Transverse colon (tissue), 4 donors: ENCODE measurements around the gene COQ2. TPM values are rescaled to one million over a fixed set of nuclear protein-coding genes. Genes with fewer than 3 reads are reported as not detected.

Source experiments
- DNase-seq: peaks from one replicate; pipeline ENCODE4 v3.0.0-alpha.2; 2019
- H3K27ac ChIP-seq, 4 donors: fragments of 200-600 bp; sonication (generic); 2 replicates each; pipeline ENCODE4 v1.5.1; 2016 to 2018; ENCODE audit warnings: inconsistent platforms in 4 of 4
- H3K27me3 ChIP-seq: fragments of 200-600 bp; sonication (generic); 2 replicates; pipeline ENCODE4 v1.5.1; 2017; ENCODE audit warnings: inconsistent platforms
- H3K36me3 ChIP-seq, 4 donors: fragments of 200-600 bp; sonication (generic); 2 replicates each; pipeline ENCODE4 v1.5.1; 2017 to 2019; ENCODE audit warnings: inconsistent platforms in 4 of 4
- H3K4me1 ChIP-seq, 4 donors: fragments of 200-600 bp; sonication (generic); 2 replicates each; pipeline ENCODE4 v1.5.1; 2017 to 2020; ENCODE audit warnings: inconsistent platforms in 4 of 4
- H3K4me3 ChIP-seq, 4 donors: fragments of 200-600 bp; sonication (generic); 1 replicate in 1 of 4; 2 replicates in 3 of 4; pipeline versions ENCODE4 v1.5.1 to v1.6.1; 2017 to 2019; ENCODE audit warnings: inconsistent platforms in 4 of 4
- H3K9me3 ChIP-seq, 2 donors: fragments of 200-600 bp; sonication (generic); 2 replicates each; pipeline ENCODE4 v1.5.1; 2017 to 2019; ENCODE audit warnings: inconsistent platforms in 2 of 2
- EP300 ChIP-seq: sonication (generic); formaldehyde crosslinking; IDR thresholded peaks from one replicate; pipeline ENCODE4 v1.6.1; 2017; ENCODE audit warnings: antibody characterized with exemption, low read depth
- POLR2A ChIP-seq: fragments of 450-650 bp; IDR thresholded peaks from one replicate; pipeline ENCODE4 v1.6.1; 2016; ENCODE audit warnings: antibody characterized with exemption, mild to moderate bottlenecking, moderate library complexity
- POLR2AphosphoS5 ChIP-seq, 3 donors: sonication (generic); formaldehyde crosslinking; IDR thresholded peaks; one replicate each; pipeline ENCODE4 v1.6.1; 2016; ENCODE audit warnings: antibody characterized with exemption in 3 of 3
- WGBS, 2 donors: methylation state at CpG; one replicate each; pipeline ENCODE4 v1.1.5; 2018; ENCODE audit warnings: low coverage in 1 of 2; 5-methylcytosine and 5-hydroxymethylcytosine counted together
- in situ Hi-C, 4 donors: fragments of 200-750 bp; cut with MboI; loops; one replicate each; pipeline versions ENCODE4 v1.15.0 to v1.15.1; 2017; ENCODE audit warnings: low sequenced_read_pairs in 3 of 4, low pct_ligation_motif_present in 1 of 4, low pct_unique_long_range_greater_than_20kb in 1 of 4
- intact Hi-C: fragments of 100-400 bp; cut with DNase I; formaldehyde crosslinking; loops from one replicate; pipeline ENCODE4 v1.15.1; 2023; ENCODE audit warnings: low total_unique reads
- total RNA-seq, 4 donors: library from RNA; depleted of rRNA; stranded (reverse); fragments of >200 nt; gene quantifications; one replicate each; pipeline ENCODE4 v1.1.0, GENCODE V29; 2016
- TF ChIP-seq, protein P1 (sequence below), 5 experiments: fragments of 200-600 bp in 3 of 5; fragments of 450-650 bp in 2 of 5; sonication (generic) in 3 of 5; IDR thresholded peaks; 1 replicate in 2 of 5; 2 replicates in 3 of 5; pipeline ENCODE4 v1.5.1; 2016 to 2017; ENCODE audit warnings: antibody characterized with exemption in 5 of 5, inconsistent platforms in 3 of 5, mild to moderate bottlenecking in 2 of 5, moderate library complexity in 1 of 5

The COQ2 gene
- total RNA-seq, 4 donors from 2014 or later, result 0.75 to 14.4 (median 12.2) TPM

DNA sequence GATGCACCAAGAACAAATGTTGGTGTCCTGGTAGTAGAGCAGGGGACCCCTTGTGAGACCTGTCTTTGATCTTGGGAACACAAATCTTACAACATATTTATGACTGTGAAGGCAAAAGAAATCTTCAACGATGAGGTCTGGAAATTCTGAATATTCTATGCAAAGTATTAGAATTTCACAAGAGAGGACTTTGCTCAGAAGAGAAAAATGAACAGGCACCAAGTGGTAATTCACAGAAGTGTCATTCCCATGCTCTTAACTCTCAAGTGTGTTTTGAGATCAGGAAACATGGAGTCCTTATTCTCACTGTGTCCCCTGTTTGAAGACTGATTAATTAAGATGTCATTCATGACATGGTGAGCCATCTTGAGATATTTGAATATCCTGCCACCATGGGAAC is 52.5 kb downstream of the COQ2 start:
- TF ChIP-seq, protein P1, sequence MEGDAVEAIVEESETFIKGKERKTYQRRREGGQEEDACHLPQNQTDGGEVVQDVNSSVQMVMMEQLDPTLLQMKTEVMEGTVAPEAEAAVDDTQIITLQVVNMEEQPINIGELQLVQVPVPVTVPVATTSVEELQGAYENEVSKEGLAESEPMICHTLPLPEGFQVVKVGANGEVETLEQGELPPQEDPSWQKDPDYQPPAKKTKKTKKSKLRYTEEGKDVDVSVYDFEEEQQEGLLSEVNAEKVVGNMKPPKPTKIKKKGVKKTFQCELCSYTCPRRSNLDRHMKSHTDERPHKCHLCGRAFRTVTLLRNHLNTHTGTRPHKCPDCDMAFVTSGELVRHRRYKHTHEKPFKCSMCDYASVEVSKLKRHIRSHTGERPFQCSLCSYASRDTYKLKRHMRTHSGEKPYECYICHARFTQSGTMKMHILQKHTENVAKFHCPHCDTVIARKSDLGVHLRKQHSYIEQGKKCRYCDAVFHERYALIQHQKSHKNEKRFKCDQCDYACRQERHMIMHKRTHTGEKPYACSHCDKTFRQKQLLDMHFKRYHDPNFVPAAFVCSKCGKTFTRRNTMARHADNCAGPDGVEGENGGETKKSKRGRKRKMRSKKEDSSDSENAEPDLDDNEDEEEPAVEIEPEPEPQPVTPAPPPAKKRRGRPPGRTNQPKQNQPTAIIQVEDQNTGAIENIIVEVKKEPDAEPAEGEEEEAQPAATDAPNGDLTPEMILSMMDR (IDR thresholded peaks at IDR 0.05), result no peak
- no peak for TF ChIP-seq EP300
- no peak for TF ChIP-seq POLR2AphosphoS5 (IDR thresholded peaks at IDR 0.05)
- TF ChIP-seq POLR2A, result no peak
- no peaks in the 10 kb centered on the region for H3K27me3 ChIP-seq
- in situ Hi-C loops (no loop called here), intact Hi-C loops (no loop called here)
- no peak overlapping the region for H3K27ac ChIP-seq
- H3K36me3 ChIP-seq, result no peaks in the 10 kb centered on the region
- H3K9me3 ChIP-seq, result no peaks in the 10 kb centered on the region
- 50 to 75% methylated on average over 1 of the region's 1 CpG for WGBS, 2 donors
- H3K4me1 ChIP-seq, result peaks cover 0 to 23% (median 0%) of the 10 kb centered on the region in 4 donors
- no peak for DNase-seq
- no peak overlapping the region for H3K4me3 ChIP-seq

DNA sequence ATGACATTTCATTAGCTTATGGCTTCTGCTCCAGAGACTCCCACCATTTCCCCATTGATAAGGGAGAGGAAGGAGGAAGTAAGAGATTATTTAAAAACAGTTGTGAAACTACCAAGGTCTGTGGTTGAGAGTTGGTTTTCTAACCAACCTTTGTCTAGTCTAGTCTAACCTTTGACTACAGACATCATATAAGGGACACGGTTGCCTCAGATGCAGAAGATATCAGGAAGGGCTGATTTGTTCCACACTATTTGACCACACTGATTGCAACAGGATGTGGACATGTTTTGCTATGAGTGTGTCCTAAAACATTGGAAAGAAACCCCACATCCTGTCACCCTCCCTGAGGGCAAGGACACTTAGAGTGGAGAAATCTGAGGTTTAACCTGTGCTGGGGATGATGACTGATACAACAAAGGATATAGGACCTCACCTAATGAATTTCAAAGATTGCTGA is 53.0 kb downstream of the COQ2 start:
- Histone ChIP-seq H3K27ac (no peak overlapping the region), H3K4me1 (peaks cover 0 to 23% (median 0%) of the 10 kb centered on the region in 4 donors), H3K36me3 (no peaks in the 10 kb centered on the region), H3K27me3 (no peaks in the 10 kb centered on the region), H3K9me3 (no peaks in the 10 kb centered on the region), H3K4me3 (no peak overlapping the region)
- DNase-seq, result no peak
- no peak for TF ChIP-seq POLR2A
- TF ChIP-seq EP300, result no peak
- TF ChIP-seq, protein P1 (IDR thresholded peaks at IDR 0.05), result no peak
- no peak for TF ChIP-seq POLR2AphosphoS5 (IDR thresholded peaks at IDR 0.05)
- in situ Hi-C loops (no loop called here), intact Hi-C loops (no loop called here)
- WGBS, 2 donors, result 53% methylated on average over 1 of the region's 1 CpG; no CpG with 5 or more reads in 1 of the 2 donors

DNA sequence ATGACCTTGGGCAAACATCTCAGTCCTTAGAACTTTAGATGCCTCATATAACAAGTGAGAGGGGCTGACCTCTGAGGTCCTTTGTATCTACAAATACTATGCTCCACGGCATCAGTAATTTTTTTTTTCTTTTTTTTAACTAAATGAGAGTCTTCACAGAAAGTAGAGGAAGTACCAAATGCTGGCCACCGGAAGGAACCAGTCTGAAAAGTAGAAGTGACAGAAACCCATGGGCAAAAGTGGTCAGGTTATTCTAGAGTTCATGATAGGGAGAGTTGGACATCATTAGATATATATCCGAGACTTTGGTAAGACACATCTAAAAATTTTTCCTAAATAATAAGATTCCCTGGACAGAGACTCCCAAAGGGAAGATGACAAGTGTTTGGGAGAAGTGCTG is 53.7 kb downstream of the COQ2 start:
- intact Hi-C loops, result no loop called here
- in situ Hi-C loops, result no loop called here
- WGBS, 2 donors, result 79 to 80% methylated on average over 2 to 3 of the region's 3 CpGs
- Histone ChIP-seq H3K4me3 (no peak overlapping the region), H3K27me3 (no peaks in the 10 kb centered on the region), H3K27ac (no peak overlapping the region), H3K36me3 (no peaks in the 10 kb centered on the region), H3K9me3 (no peaks in the 10 kb centered on the region), H3K4me1 (peaks cover 0 to 18% (median 0%) of the 10 kb centered on the region in 4 donors)
- no peak for DNase-seq
- no peak for TF ChIP-seq POLR2AphosphoS5 (IDR thresholded peaks at IDR 0.05)

DNA sequence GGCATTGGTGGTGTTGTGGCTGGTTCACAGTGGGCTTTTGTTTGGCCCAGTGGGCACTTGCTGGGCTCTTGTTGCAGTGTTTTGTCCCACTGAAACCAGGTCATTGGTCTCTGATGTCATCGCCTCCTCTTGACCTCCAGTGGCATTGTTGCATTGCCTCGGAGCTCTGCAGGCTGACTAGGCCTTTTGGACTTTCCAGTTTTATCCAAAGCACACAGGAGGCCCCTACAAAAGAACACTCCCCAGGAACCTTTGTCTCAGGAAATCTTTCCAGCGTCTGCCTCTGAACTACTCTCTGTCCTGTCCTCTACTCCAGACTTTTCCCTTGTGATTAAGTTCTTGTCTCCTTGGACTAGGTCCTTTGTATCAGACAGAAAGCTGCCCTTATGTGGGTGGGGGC is 54.8 kb downstream of the COQ2 start:
- intact Hi-C loops (no loop called here), in situ Hi-C loops (no loop called here)
- DNase-seq, result no peak
- Histone ChIP-seq H3K4me1 (peaks cover 0 to 10% (median 2%) of the 10 kb centered on the region in 4 donors), H3K4me3 (no peak overlapping the region), H3K36me3 (no peaks in the 10 kb centered on the region), H3K27ac (no peak overlapping the region), H3K9me3 (no peaks in the 10 kb centered on the region), H3K27me3 (no peaks in the 10 kb centered on the region)
- no peak for TF ChIP-seq POLR2A
- TF ChIP-seq, protein P1 (IDR thresholded peaks at IDR 0.05), result no peak
- no peak for TF ChIP-seq EP300
- no peak for TF ChIP-seq POLR2AphosphoS5 (IDR thresholded peaks at IDR 0.05)
- WGBS, 2 donors, result 92% methylated on average over 3 of the region's 3 CpGs; no CpG with 5 or more reads in 1 of the 2 donors

DNA sequence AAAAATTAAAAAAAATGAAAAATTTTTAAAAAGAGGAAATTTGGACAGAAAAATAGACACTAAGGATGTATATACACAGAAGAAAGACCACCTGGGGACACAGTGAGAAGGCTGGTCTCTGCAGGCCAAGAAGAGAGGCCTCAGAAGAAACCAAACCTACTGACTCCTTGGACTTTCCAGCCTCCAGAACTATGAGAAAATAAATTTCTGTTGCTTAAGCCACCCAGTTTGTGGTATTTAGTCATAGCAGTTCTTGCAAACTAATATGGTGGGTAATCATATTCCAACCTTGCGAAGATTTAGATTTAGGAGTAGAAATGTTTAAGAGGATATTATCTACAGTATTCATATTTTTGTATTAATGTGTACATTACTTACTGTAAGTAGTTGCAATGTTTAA is 56.4 kb downstream of the COQ2 start:
- WGBS, 2 donors, result 97 to 100% methylated on average over 1 of the region's 1 CpG
- TF ChIP-seq, protein P1 (IDR thresholded peaks at IDR 0.05), result no peak
- TF ChIP-seq POLR2AphosphoS5 (IDR thresholded peaks at IDR 0.05), result no peak
- TF ChIP-seq POLR2A, result no peak
- TF ChIP-seq EP300, result no peak
- Histone ChIP-seq H3K27ac (no peak overlapping the region), H3K9me3 (no peaks in the 10 kb centered on the region), H3K27me3 (no peaks in the 10 kb centered on the region), H3K36me3 (no peaks in the 10 kb centered on the region), H3K4me3 (no peak overlapping the region), H3K4me1 (peaks cover 0 to 10% (median 4%) of the 10 kb centered on the region in 4 donors)
- DNase-seq, result no peak
- intact Hi-C loops (no loop called here), in situ Hi-C loops (no loop called here)
